ENCODE measurements around the gene PRPF8.

DNA sequence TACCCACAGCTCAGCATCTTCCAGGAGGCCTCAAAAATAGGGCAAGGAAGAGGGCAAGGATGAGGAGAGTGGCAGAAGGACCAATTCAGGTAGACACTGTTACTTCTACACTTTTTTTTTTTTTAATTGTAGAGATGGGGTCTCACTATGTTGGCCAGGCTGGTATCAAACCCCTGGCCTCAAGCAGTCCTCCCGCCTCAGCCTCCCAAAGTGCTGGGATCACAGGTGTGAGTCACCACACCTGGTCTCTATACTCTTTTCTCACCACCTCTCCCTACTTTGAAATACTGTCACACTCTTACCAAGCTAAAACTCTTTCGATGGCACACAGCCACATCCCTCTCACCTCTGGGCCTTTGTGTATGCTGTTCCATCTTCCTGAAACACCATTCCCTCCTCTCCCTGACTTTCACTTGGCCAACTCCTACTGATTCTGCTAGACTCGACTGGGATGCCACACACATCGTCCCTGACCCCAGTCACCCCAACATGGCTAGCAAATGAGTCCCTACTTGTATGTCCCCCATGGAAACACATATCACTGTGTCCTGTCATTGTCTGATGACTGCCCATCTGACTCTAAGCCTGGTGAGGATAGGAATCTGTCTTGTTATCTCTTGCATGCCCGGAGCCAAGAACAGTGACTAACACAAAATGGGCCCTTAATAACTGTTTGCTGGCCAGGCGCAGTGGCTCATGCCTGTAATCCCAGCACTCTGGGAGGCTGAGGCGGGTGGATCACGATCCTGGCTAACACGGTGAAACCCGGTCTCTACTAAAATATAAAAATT lies 48.8 kb downstream of the PRPF8 start:
- TF ChIP-seq, protein P1, sequence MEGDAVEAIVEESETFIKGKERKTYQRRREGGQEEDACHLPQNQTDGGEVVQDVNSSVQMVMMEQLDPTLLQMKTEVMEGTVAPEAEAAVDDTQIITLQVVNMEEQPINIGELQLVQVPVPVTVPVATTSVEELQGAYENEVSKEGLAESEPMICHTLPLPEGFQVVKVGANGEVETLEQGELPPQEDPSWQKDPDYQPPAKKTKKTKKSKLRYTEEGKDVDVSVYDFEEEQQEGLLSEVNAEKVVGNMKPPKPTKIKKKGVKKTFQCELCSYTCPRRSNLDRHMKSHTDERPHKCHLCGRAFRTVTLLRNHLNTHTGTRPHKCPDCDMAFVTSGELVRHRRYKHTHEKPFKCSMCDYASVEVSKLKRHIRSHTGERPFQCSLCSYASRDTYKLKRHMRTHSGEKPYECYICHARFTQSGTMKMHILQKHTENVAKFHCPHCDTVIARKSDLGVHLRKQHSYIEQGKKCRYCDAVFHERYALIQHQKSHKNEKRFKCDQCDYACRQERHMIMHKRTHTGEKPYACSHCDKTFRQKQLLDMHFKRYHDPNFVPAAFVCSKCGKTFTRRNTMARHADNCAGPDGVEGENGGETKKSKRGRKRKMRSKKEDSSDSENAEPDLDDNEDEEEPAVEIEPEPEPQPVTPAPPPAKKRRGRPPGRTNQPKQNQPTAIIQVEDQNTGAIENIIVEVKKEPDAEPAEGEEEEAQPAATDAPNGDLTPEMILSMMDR (IDR thresholded peaks at IDR 0.05), result no peak
- no peak for TF ChIP-seq EP300 (IDR thresholded peaks at IDR 0.05)
